Endothelial cell of umbilical vein (primary cell): Measurements from ENCODE around the gene ARHGAP29. TPM values are rescaled to one million over a fixed set of nuclear protein-coding genes. Genes with fewer than 3 reads are reported as not detected.

ENCODE experiments used
- BruUV-seq: library from RNA; stranded (reverse); fragments of 400-500 nt; replicated peaks from 2 replicates; lab custom pipeline; 2021; lab: Mats Ljungman, UMichigan
- CTCF ChIA-PET: fragments of 300-600, 350-600 bp; sonication (Branson Sonifier 250); formaldehyde crosslinking; loops from one replicate; lab custom pipeline; 2021; ENCODE audit warnings: antibody characterized with exemption, inconsistent platforms; lab: Charles Lee
- POLR2A ChIA-PET: fragments of 300-600, 350-600 bp; sonication (Branson Sonifier 250); formaldehyde crosslinking; loops from one replicate; lab custom pipeline; 2021; ENCODE audit warnings: antibody characterized with exemption, inconsistent platforms; lab: Charles Lee
- DNase-seq: peaks from one replicate; pipeline ENCODE4 v3.0.0-alpha.2; 2011; ENCODE audit warnings: low read depth, low spot score
- FAIRE-seq: peaks from 2 replicates; lab custom pipeline; 2011; peaks lifted over from hg19 to GRCh38; lab: Jason Lieb, UNC
- H2AFZ ChIP-seq: 2 replicates; pipeline ENCODE4 v1.6.0; 2012; ENCODE audit warnings: low read depth, low read length, control low read depth, inconsistent platforms
- H3K27ac ChIP-seq: 2 replicates; pipeline ENCODE4 v1.5.1; 2011; ENCODE audit warnings: low read depth, mild to moderate bottlenecking, control low read depth, low read length, moderate library complexity; ENCODE audit not compliant: insufficient read depth
- H3K27me3 ChIP-seq, 2 experiments: 2 replicates each; pipeline versions ENCODE4 v1.6.0 to v1.6.1; 2011; ENCODE audit warnings: low read length in 2 of 2, mixed read lengths in 1 of 2; ENCODE audit not compliant: control insufficient read depth in 2 of 2, insufficient read depth in 2 of 2
- H3K36me3 ChIP-seq, 2 experiments: 2 replicates in 1 of 2; 3 replicates in 1 of 2; pipeline ENCODE4 v1.5.1; 2011; ENCODE audit warnings: low read length in 2 of 2, mild to moderate bottlenecking in 1 of 2, moderate library complexity in 1 of 2; ENCODE audit not compliant: control insufficient read depth in 2 of 2, insufficient read depth in 2 of 2; ENCODE audit errors: extremely low read depth in 1 of 2
- H3K4me1 ChIP-seq: 3 replicates; pipeline ENCODE4 v1.5.1; 2011; ENCODE audit warnings: mild to moderate bottlenecking, low read length; ENCODE audit not compliant: control insufficient read depth, insufficient read depth; ENCODE audit errors: extremely low read depth
- H3K4me2 ChIP-seq: 2 replicates; pipeline ENCODE4 v1.6.1; 2011; ENCODE audit warnings: low read length, control low read depth, mixed read lengths; ENCODE audit not compliant: insufficient read depth
- H3K4me3 ChIP-seq, 3 experiments: fragments of 200-600 bp in 1 of 3; sonication (generic), shearing (Covaris generic) in 1 of 3; replicated peaks in 1 of 3; 2 replicates each; pipeline ENCODE4 v1.5.1; 2011 to 2016; ENCODE audit warnings: control low read depth in 3 of 3, low read length in 3 of 3, mild to moderate bottlenecking in 2 of 3, inconsistent platforms in 1 of 3, low read depth in 1 of 3, moderate library complexity in 1 of 3; ENCODE audit not compliant: insufficient read depth in 1 of 3
- H3K79me2 ChIP-seq: 2 replicates; pipeline ENCODE4 v1.6.0; 2012; ENCODE audit warnings: low read length, inconsistent platforms; ENCODE audit not compliant: control insufficient read depth, insufficient read depth
- H3K9ac ChIP-seq: replicated peaks from 2 replicates; pipeline ENCODE3; 2011; ENCODE audit warnings: low read length, control low read depth; ENCODE audit not compliant: insufficient read depth; ENCODE audit errors: extremely low read depth
- H3K9me1 ChIP-seq: replicated peaks from 3 replicates; pipeline ENCODE4 v1.6.0; 2011; ENCODE audit warnings: mild to moderate bottlenecking, low read length; ENCODE audit not compliant: control insufficient read depth, insufficient read depth; ENCODE audit errors: extremely low read depth
- H3K9me3 ChIP-seq: replicated peaks from 2 replicates; pipeline ENCODE4 v1.5.1; 2012; ENCODE audit warnings: low read length, inconsistent platforms; ENCODE audit not compliant: control insufficient read depth, insufficient read depth
- H4K20me1 ChIP-seq: replicated peaks from 2 replicates; pipeline ENCODE3; 2011; ENCODE audit warnings: mild to moderate bottlenecking, low read length; ENCODE audit not compliant: control insufficient read depth, insufficient read depth; ENCODE audit errors: extremely low read depth
- FOS ChIP-seq: IDR thresholded peaks from 2 replicates; pipeline ENCODE4 v1.6.1; 2011; ENCODE audit warnings: mild to moderate bottlenecking, low read length, moderate library complexity, borderline replicate concordance; ENCODE audit not compliant: insufficient read depth
- GATA2 ChIP-seq: IDR thresholded peaks from 2 replicates; pipeline ENCODE4 v1.7.0; 2011; ENCODE audit warnings: low read depth, mild to moderate bottlenecking, moderate library complexity, mixed read lengths, low read length; ENCODE audit not compliant: insufficient read length, insufficient read depth
- POLR2A ChIP-seq: IDR thresholded peaks from 2 replicates; pipeline ENCODE4 v1.6.1; 2012; ENCODE audit warnings: low read depth, mild to moderate bottlenecking, control low read depth, low read length
- dilution Hi-C: fragments of 300-500 bp; cut with MboI; formaldehyde crosslinking; loops from one replicate; pipeline ENCODE4 v1.15.0; 2019; ENCODE audit warnings: low sequenced_read_pairs; ENCODE audit not compliant: extremely low pct_ligation_motif_present
- intact Hi-C: fragments of 100-400 bp; cut with micrococcal nuclease; formaldehyde crosslinking; loops from one replicate; pipeline ENCODE4 v1.10.0; 2022
- polyA plus RNA-seq, 4 experiments: library from polyadenylated mRNA; depleted of rRNA in 3 of 4; stranded (reverse) in 3 of 4; unstranded in 1 of 4; fragments of >200 nt; gene quantifications; 2 replicates each; pipeline versions ENCODE4 v1.2.1 to v1.2.3, GENCODE V29; 2011 to 2012; ENCODE audit warnings: missing spikeins in 1 of 4
- total RNA-seq: library from RNA; stranded (reverse); gene quantifications from 2 replicates; pipeline ENCODE4 v1.2.3, GENCODE V29; 2021

ARHGAP29 gene
- total and polyA plus RNA-seq, 2 donors (not counting 3 experiments of a cell fraction or from before 2014, with no cell fraction given): 56.3 to 199 TPM

- ChIA-PET CTCF (interaction anchor here (0.6 to 2.7 kb wide), 10 partner anchors 9 to 222 kb away, joined by 3 to 13 read pairs (median 4); no protein-coding TSS in a partner anchor), POLR2A (no interaction called here)
- TF ChIP-seq FOS: peak; percentile 59
- peak; percentile 74 for TF ChIP-seq GATA2
- no peak for TF ChIP-seq POLR2A
- Histone ChIP-seq H3K9ac (no peak overlapping the region), H3K27ac (no peak overlapping the region), H4K20me1 (no peaks in the 10 kb centered on the region), H3K4me2 (no peak overlapping the region), H3K36me3 (no peaks in the 10 kb centered on the region), H3K9me1 (no peaks in the 10 kb centered on the region), H3K4me1 (peaks cover 13% of the 10 kb centered on the region), H3K79me2 (no peaks in the 10 kb centered on the region), H3K9me3 (no peaks in the 10 kb centered on the region), H3K4me3 (no peak overlapping the region), H2AFZ (no peak overlapping the region), H3K27me3 (no peaks in the 10 kb centered on the region)
- DNase-seq (peak; percentile 39), FAIRE-seq (peak; percentile 63)
- dilution Hi-C loops (no loop called here), intact Hi-C loops (no loop called here)
- BruUV-seq: no TSS peak
Observed at GRCh38 chr1:94122201-94122970, 115.0 kb downstream of the ARHGAP29 start.

Other genes with a start within 250 kb of the ARHGAP29 start
- 4.9 and 5.0 TPM in 2 replicates for gene ABCA4, start 116.4 kb downstream of the ARHGAP29 start, total RNA-seq
- 2.3 and 2.5 TPM in 2 replicates for gene ABCA4, start 116.4 kb downstream of the ARHGAP29 start, polyA plus RNA-seq
- gene ABCD3, start 180.8 kb upstream of the ARHGAP29 start, total RNA-seq: 31.6 and 32.6 TPM in 2 replicates
- gene ABCD3, start 180.8 kb upstream of the ARHGAP29 start, polyA plus RNA-seq: 4.6 and 6.3 TPM in 2 replicates